GM18868 (cell line): Measurements from ENCODE around the gene UTS2R.
A peak's percentile ranks its signal among the peaks of the same experiment; 100 is the strongest.
"Not testable (repeated sequence)": the region's sequence is repeated elsewhere in the genome, so short reads cannot be mapped to it uniquely, and the experiment has no call there.

Experiments used
- ATAC-seq: cut with Tn5 transposase; IDR thresholded peaks from one replicate; pipeline ENCODE4 v1.9.1; 2021; ENCODE audit warnings: mild to moderate bottlenecking, moderate library complexity; ENCODE audit not compliant: unreplicated experiment

Gene UTS2R

DNA sequence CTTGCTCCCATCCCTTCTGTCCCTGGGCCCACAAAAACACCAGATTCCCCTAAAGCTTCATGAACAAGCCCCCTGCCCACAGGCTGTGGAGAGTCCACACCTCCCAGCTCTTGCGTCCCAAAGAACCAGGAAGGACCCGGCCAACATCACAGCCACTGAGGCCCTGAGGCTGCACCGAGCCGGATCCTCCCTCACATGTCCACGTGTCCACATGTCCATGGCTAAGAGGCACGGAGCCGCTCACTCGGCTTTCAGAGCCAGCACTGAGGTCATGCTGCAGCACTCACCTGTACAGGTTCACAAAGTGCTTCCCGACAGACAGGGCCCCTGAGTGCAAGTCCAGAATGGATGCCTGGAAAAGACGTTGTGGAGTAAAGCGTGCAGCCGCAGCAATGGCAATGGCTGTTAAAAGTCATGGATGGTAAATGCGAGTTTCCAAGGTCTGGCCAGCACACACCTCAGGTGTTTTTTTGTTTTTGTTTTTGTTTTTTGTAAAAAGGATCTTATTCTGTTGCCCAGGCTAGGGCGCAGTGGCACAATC is 34.6 kb downstream of the UTS2R start:
- no peak for ATAC-seq

DNA sequence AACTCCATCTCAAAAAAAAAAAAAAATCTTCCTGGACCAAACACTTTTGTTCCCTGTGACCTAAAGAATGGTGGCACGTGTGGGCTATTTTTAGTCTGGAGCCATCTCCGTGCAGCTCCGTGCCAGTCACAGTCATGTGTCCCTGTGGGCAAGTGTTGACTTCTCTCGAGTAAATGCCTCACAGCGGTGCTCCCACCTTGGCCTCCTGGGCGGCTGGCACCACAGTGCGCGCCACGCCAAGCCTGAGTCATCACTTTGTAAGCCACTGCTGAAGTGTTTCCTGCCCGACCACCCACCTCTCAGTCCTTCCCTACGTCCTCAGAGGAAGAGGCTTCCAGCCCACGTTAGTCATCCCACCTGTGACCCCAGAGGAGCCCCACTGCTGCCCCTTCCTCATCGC is 35.7 kb downstream of the UTS2R start:
- no peak for ATAC-seq

DNA sequence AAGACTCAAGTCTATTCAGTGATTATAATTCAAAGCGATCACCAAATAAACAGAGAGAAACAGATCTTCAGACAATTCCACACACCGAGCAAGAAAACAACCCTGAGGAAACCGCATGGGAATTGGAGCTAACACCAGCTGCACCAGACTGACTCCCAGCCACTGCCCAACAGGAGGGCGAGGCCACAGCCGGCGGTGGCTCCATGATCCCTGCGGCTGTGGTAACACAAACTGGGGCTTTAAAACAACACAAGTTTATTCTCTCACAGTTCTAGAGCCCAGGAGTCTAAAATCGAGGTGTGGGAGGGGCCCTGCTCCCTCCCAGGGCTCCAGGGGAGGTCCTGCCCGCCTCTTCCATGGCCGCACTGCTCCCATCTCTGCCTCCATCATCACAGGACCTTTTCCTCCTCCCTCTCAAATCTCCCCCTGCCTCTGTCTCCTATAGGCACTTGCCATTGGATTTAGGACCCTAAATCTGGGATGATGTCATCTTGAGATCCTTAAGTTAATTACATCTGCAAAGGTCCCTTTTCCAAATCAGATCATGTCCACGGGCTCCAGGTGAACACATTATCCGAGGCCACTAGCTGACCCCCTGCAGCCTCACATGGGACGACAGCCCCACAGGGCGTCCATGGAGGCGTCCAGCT is 36.8 kb downstream of the UTS2R start:
- no peak for ATAC-seq

DNA sequence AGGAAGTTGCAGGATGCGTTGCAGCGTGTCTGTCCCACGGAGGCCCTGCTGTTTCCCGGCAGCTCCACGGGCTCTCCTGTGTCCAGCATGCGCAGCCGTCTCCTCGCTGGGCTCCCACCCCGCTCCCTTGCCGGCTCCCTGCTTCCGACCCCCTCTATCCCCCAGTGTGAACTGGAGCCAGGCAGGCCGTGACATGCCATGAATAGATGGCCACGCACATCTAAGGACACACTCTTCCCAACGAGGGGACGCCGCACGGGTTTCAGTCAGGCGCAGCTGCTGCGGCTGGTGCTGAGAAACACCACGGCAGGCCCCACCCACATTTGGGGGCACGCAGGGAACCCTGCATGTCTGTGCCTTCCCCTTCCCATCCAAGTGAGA is 37.4 kb downstream of the UTS2R start:
- no peak for ATAC-seq

DNA sequence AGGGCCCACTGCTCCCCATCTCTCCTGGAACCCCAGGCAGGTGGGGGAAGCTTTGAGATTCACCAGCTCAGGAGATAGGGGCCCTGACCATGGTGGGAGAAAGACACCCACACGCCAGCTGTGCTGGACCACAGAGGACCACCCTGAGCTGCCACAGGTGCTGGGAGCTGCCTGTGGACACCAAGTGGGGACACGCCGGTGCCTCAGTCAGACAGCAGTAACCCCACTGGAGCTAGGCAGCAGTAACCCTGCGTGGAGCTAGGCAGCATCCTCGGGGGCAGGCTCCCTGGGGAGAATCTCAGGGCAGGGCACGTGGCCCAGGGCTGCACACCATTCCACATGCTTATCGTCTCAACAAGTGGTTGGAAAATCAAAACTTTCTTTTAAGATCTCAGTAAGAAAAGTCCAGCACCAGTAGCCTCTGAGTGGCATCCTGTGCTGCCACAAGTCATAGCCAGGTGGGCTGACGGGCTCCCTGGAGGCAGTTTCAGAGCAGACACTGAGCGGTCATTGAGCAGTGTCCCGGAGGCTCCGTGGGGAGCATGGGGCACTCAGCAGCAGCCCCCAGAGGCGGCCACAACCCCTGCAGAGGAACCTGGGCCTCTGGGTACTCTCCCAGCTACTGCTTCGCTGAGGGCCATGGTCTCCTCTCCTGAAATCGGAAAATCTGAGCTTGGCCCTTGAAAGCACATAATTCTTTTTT is 38.6 kb downstream of the UTS2R start:
- ATAC-seq = no peak

DNA sequence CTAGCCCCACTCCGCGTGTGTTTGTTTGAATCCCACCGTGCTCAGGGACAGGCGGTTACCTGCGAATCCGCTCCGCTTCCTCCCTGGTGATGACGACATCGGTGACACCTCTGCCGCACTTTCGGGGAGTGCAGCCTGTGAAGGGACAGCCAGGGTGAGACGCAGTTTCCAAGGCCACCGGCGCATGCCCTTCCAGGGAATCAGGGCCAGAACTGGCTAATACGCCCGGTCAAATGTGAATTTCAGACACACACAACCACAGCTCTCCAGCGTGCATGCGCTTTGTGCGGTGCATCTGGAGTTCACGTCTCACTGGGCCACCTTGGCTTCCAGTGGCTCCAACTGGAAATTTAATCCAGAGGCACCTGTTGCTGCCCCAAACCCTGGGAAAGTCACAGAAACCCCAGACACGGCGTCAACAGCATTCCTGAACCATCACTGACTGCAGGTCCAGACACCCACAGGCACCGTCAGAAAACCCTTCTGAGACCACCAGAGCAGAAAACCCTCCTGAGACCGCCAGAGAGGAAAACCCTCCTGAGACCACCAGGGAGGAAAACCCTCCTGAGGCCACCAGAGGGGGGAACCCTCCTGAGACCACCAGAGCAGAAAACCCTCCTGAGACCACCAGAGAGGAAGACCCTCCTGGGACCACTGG is 40.0 kb downstream of the UTS2R start:
- no peak for ATAC-seq

DNA sequence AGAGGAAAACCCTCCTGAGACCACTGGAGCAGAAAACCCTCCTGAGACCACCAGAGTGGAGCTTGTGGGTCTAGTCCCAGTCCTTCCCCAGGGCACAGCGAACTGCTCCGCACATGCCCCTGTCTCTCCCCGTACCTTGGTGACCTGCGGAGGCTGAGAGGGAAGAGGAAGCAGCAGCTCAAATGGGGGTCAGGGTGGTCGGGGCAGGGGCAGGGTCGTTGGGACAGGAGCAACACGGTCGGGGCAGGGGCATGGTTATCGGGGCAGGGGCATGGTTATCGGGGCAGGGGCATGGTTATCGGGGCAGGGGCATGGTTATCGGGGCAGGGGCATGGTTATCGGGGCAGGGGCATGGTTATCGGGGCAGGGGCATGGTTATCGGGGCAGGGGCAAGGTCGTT is 40.5 kb downstream of the UTS2R start:
- not testable (repeated sequence) for ATAC-seq

DNA sequence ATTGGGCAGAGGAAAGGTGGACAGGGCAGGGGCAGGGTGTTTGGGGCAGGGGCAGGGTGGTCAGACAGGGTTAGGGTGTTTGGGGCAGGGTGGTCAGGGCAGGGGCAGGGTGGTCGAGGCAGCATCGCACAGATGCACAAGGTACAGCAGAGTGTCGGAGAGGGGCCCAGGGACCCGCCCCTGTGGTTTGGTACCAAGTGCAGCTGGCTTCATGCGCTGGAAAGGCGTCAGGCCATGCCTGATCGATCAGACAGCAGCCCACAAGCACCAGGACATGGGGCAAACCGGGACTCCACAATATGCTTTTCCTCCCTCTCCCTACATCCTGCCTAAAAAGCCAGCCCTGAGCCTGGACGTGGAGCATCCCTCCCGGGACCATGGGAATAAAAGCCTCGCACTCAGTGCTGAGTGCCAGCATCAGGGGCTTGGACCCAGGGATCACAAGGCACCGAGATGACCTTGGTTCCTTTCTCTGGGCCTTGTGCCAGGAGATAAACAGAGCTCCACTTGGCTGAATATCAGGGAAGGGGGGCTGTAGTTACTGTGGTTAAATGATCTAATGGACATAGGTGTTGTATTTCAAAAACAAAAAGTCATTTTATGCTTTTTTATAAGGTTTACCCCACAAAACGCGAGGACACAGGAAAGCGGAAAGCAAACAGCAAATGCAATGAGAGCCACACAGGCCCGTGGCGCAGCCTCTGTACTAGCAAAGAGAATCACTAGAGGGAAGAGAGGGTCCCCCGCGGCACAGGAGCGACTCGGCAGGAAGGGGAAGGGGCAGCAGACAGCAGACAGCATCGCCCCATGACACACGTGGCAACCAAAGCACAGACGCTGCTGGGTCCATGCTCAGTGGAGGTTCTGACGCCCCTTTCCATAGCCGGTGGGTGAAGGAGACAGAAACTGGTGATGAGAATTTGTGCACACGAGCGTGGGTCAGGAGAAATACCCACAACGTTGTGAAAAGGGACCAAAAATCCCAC is 41.3 kb downstream of the UTS2R start:
- no peak for ATAC-seq

DNA sequence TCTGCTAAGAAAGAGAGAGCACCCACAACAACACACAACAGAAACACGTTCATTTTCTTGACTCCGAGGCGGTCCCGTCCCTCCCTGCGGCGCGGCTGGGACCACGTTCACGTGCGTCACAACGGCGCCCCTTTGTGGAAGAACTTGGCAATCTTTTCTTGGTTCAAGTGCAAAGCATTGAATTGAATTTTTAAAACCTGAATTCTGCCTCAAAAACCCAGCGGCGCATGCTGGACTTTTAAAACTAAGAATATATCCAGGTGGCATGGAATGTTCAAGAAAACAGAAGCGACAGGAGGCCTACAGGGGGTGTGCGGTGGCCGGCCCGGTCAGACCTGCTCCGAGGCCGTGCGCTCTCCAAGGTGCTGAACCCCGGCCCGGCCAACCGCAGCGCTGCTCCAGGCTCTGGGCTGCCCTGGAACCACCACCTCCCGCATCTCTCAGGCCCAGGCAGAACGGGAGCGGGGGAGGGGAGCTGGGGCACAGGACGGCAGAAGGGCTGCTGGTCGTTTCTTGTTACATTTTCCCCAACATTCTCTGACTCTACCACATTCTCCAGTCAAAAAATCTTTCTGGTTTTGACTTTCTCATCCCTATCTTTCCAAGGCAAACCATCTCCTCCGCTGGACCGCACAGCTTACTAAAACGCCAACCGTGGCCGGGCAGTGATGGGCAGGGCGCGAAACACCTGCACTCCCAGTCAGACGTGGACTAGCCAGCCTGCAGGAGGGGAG is 43.1 kb downstream of the UTS2R start:
- ATAC-seq = no peak

DNA sequence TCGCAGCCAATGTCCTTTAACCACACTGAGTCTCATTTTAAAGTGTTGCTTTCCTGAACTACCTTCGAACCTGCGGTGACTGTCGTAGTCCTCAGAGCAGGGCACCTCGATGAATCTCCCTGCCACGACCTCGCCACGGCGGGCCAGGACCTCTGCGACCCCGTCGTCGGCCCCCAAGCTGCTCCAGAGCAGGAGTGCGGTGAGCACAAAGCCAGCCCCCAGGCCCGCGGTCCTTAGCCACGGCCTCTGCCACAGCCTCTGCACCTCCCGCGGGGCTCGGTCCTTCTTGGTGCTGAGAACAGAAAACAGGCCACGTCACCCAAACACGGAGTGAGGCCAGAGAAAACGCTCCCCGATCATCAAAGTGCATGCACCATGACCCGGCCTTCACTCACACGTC is 43.8 kb downstream of the UTS2R start:
- no peak for ATAC-seq

DNA sequence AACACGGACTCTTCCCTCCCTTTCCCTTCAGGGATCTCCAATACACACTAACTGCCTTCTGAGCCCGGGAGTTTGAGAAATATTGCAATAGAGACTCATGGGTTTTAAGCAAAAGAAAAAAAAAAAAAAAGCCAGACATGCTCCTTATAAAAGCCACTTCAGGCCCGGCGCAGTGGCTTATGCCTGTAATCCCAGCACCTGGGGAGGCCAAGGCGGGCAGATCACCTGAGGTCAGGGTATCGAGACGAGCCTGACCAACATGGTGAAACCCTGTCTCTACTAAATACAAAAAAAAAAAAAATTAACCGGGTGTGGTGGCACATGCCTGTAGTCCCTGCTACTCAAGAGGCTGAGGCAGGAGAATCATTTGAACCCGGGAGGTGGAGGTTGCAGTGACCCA is 44.2 kb downstream of the UTS2R start:
- no peak for ATAC-seq

DNA sequence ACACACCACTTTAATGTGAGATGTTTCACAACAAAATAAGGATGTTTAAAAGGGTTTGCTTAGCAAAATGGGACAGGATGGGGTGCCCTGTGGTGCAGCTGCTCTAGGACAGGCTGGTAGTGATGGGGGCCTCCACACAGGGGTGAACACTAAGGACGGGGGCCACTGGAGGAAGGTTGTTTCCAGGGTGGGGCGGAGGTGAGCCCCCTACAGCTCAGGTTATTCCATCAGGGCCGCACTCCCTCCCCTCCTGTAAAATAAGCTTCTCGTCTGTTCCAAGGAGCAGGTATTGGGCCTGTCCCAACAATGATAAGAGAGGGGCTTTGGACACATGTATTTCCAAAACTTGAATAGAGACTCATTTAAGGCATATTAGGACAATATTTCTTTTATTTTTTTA is 44.7 kb downstream of the UTS2R start:
- ATAC-seq = no peak

DNA sequence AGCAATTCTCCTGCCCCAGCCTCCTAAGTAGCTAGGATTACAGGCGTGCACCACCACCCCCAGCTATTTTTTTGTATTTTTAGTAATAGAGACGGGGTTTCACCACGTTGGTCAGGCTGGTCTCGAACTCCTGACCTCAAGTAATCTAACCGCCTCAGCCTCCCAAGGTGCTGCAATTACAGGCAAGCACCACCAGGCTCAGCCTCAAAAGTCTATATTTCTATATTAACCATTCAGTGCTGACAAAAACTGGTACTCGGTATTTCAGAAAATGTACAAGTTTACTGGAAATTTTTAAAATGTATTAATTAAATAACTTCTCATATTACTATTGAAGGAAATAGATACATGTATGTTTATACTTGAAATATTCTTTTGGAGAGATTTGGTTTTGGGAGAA is 45.2 kb downstream of the UTS2R start:
- no peak for ATAC-seq

DNA sequence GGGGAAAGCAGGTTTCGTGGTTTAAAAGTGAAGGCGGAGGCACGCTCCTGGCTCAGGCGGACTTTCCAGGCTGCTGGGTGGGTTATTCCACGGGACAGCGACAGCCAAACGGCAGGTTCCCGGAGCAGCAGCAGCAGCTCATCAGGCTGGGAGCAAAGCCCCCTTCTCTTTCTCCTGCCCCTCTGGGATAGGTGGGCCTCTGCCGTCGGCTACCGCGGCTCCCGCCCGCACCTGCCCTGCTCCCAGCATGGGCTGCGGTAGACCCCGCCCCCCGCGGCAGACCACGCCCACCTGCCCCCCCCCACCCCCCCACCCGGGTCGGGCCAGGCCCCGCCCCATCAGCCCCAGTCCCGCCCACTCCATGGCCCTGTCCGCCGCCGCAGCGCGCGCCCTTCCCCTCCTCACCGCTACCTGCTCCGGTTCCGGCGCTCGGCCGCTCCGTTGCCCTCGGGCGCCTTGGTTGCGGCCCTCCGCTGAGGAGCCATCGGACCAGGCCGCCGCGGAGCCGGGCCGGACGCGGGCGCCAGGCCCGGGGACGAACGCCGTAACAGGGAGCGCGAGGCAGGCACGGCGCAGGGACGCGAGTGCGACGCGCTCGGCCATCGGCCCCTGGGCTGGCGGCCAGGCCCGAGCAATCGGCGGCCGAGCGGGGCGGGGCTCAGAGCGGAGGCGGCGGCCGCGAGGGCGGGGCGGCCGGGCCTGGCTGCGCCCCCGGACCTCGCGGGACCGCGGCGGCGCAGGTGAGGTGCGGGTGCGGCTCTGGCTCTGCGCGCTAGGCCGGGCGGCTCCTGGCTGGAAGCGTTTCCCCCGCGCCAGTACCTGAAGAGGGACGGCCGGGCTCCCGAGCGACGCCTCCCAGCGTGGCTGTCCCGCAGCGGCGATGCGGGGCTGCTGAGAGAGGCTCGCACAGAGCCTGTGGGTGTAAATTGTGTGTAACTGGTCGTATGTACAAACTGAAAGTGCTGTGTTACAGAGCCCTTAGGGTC is 46.7 kb downstream of the UTS2R start, which contains the start of the genes HEXD and OGFOD3:
Gene HEXD, plus strand, starts transcription at position 347 of the 986 bp plus-strand sequence. CDS start 1,453 bp downstream, outside the sequence.
Gene OGFOD3, minus strand, starts transcription at position 586 of the 986 bp plus-strand sequence. Its CDS starts 101 bp downstream, at position 485.
- ATAC-seq = peak; percentile 85

DNA sequence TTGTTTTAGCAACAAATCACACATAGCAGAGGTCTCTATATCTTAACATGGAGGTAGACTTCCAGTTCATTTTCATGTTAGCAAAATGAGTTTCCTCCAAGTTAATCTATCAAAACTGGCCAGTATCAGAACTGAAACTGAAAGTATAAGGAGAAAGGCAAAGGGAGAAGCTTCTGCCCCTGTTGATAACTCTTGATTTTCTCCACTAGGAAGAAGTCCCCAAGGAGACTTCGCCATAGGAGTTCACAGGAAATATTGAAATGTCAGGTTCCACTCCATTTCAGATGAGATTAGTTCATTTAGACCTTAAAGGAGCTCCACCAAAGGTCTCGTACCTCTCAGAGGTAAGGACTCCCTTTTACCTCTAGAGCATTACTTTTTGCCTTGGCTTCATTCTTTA is 48.0 kb downstream of the UTS2R start:
- ATAC-seq = no peak

DNA sequence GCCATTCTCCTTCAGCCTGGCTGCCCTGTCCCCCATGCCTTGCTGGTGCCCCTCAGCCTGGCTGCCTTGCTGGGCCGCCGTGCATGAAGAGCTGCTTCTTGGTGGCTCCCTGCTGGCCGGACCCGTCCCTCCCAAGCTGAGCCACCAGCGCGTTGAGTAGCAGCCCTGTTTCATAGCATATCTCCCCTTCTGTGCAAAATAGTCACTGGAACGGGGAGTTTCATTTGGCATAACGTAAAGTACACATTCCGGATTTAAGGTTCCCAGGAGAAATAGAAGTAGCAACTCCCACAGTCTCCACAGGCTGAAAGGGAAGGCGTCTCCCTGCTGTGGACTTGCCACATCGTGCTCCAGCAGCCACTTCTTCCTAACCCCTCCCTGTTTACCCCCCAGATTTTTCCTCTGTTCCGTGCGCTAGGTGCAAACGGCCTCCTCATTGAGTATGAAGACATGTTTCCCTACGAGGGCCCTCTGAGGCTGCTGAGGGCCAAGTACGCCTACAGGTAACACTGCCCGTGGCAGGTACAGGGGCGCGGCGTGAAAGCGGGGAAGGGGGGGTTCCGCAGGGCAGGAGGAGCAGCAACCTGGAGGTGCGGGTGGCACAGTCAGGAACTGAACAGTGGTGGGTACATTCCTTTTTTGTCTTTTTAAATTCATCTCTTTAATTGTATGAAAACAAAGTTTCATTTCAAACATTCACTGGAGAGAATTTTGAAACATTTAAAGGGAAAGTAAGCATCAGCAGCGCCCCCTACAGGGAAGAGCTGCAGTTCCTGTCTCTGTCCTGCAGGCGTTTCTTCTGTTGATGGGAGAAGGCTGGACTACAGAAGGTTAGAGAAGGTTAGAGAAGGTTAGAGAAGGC is 52.7 kb downstream of the UTS2R start:
- ATAC-seq = no peak

DNA sequence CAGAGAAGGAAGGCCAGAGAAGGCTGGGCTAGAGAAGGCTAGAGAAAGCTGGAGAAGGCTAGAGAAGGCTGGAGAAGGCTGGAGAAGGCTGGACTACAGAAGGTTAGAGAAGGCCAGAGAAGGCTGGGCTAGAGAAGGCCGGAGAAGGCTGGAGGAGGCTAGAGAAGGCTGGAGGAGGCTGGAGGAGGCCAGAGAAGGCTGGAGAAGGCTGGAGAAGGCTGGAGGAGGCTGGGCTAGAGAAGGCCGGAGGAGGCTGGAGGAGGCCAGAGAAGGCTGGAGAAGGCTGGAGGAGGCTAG is 53.2 kb downstream of the UTS2R start:
- no peak for ATAC-seq
